HG03103 (cell line): ENCODE measurements around the gene AOC3.
"Not testable (repeated sequence)": the region's sequence is repeated elsewhere in the genome, so short reads cannot be mapped to it uniquely, and the experiment has no call there.

ENCODE experiments used
- ATAC-seq: cut with Tn5 transposase; IDR thresholded peaks from one replicate; pipeline ENCODE4 v1.9.1; 2021; ENCODE audit warnings: low read depth; ENCODE audit not compliant: unreplicated experiment

Gene AOC3

GRCh38 chr17:42844271-42844670 is 6.7 kb upstream of the AOC3 start, which contains the start of gene AOC2:
Gene AOC2 (plus strand): TSS chr17:42844580. CDS start chr17:42844627, 47 bp downstream.
- ATAC-seq, result no peak

GRCh38 chr17:42844761-42845555 is 6.0 kb upstream of the AOC3 start:
- ATAC-seq, result no peak

GRCh38 chr17:42845556-42845917 is 5.5 kb upstream of the AOC3 start:
- no peak for ATAC-seq

- ATAC-seq, result no peak
These were observed 4.9 kb upstream of the AOC3 start for GRCh38 chr17:42845918-42846593.

GRCh38 chr17:42846594-42847280 is 4.3 kb upstream of the AOC3 start:
- no peak for ATAC-seq

- ATAC-seq, result no peak
These were observed 2.9 kb upstream of the AOC3 start for GRCh38 chr17:42848093-42848492.

GRCh38 chr17:42849031-42849430 is 2.0 kb upstream of the AOC3 start:
- ATAC-seq, result no peak

GRCh38 chr17:42849451-42850181 is 1.4 kb upstream of the AOC3 start:
- no peak for ATAC-seq

- not testable (repeated sequence) for ATAC-seq
These were observed 607 bp downstream of the AOC3 start for GRCh38 chr17:42851371-42852240.

- no peak for ATAC-seq
These were observed 1.4 kb downstream of the AOC3 start for GRCh38 chr17:42852351-42852750.

- no peak for ATAC-seq
These were observed 2.0 kb downstream of the AOC3 start for GRCh38 chr17:42853004-42853403.

GRCh38 chr17:42853597-42853967 is 2.6 kb downstream of the AOC3 start:
- no peak for ATAC-seq

GRCh38 chr17:42853968-42854790 is 3.2 kb downstream of the AOC3 start:
- ATAC-seq, result no peak

- no peak for ATAC-seq
These were observed 4.1 kb downstream of the AOC3 start for GRCh38 chr17:42855048-42855596.

- not testable (repeated sequence) for ATAC-seq
These were observed 5.1 kb downstream of the AOC3 start for GRCh38 chr17:42856093-42856492.

- not testable (repeated sequence) for ATAC-seq
These were observed 5.5 kb downstream of the AOC3 start for GRCh38 chr17:42856516-42856915.

- ATAC-seq, result no peak
These were observed 6.4 kb downstream of the AOC3 start for GRCh38 chr17:42857389-42857788.

- ATAC-seq, result no peak
These were observed 14.7 kb downstream of the AOC3 start for GRCh38 chr17:42865638-42866094.

- no peak for ATAC-seq
These were observed 15.2 kb downstream of the AOC3 start for GRCh38 chr17:42866216-42866615.
